HuH-7 (cell line): ENCODE measurements around the gene EHF.
A peak's percentile ranks its signal among the peaks of the same experiment; 100 is the strongest.
"Not testable (repeated sequence)": the region's sequence is repeated elsewhere in the genome, so short reads cannot be mapped to it uniquely, and the experiment has no call there.

Source experiments
- DNase-seq: peaks from one replicate; pipeline ENCODE4 v3.0.0; 2011; ENCODE audit warnings: low spot score

EHF gene

DNA sequence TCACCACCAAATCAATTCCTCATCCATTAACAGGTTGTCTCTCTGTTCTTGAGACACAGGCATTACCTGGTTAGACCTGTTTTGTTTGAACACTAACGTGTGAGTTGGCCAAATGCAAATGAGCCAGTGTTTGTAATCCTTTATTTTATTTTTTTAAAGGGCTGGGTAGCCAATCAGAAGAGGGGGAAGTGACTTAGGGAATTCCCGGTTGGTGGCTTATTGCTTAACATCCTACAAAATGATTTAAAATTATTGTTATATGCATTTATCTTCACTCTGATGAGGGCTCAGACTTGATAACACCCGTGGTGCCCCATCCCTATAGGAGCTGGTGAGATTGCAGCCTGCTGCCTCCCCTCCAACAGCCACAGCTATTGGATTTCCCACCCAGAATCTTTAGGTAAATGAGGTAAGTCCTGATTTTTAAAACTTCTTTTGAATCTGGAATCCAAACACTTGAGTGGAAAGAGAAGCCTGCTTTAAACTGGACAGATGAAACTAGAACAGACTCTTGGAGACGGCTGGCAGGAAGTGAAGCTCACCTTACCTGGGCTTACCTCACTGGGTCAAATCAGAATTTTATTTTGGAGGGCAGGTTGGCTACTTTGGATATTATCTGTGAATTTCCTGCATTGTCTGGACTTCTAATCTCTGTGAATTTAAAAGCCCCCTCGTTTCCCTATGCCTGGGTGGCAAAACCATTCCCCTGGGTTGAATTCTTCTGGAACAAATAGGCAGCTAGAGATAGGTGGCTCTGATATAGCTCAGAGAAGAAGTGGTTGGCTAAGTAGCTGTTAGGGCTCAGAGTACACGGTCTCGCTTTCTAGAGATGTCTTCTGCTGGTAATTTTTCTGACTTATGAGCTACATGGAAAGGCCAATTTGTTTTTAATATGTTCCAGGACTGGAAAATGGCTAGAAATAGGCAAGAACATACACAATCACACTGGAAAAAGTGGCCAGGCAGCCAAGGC is at the start of gene EHF:
Gene EHF (plus strand): TSS at position 274 of the 973 bp plus-strand sequence. CDS start 21,538 bp downstream, outside the sequence.
- no peak for DNase-seq

DNA sequence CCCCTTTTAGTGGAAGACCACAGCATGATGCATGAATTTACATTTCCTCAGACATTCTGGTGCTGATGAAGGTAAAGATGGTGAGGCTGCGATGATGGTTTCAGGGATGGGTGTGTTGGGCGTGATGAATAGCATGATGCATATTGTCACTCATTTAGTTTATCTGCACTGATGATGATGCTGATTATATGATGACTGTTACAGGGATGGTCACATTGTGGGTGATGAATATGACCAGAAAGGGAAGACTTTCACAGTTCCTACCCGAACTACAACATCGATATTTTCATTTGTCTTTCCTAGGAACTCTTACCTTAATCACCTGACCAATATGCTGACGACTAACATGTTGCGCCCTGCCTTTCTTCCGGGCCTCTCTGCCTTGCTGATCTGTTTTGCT is 47.4 kb upstream of the EHF start:
- DNase-seq = no peak

DNA sequence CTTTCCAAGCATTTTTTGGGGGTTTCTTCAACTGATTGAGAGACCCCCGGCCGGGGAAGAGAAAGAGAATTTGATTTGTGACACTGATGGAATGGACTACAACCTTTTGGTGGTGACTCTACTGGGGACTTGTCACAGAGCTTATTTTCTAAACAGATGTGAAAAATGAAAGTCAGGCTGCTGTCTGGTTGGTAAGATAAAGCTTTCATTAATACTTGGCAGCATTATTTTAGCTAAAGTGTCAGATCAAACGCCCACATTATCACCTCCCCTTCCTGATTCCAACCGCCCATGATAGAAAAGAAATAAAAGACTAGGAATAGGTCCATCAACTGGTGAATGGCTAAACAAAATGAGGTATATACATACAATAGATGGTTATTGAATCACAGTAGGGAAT is 45.6 kb upstream of the EHF start:
- no peak for DNase-seq

DNA sequence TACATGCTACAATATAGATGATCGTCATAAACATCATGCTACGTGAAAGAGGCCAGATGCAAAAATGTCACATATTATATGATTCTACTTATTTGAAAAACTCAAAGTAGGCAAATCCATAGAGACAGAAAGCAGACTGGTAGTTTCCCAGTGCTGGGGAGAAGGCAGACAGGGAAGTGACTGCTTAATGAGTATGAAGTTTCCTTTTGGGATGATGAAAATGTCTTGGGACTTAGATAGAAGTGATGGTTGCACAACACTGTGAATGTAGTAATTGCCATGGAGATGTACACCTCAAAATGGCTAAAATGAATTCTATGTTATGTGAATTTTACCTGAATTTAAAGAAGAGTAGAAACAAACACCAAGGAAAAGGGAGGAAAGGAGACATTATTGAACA is 45.2 kb upstream of the EHF start:
- no peak for DNase-seq

DNA sequence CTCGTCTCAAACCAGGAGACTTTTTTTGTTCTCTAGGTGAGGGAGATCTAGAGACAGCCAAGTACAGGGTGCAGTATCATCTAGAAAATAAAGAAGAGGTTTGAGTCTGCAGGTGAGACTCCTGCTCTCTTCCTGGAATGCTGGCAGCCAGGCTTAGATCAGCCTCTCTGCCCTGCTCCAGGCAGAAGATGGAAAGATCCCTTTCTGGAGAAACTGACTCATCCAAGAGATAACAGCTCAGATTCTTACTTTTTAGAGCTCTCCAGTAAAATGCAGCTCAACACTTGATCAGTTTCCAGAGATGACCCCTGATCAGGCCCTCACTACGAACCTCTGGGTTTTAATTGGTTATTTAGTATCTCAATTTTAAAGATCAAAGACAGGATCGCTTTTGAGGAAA is 44.6 kb upstream of the EHF start:
- no peak for DNase-seq

DNA sequence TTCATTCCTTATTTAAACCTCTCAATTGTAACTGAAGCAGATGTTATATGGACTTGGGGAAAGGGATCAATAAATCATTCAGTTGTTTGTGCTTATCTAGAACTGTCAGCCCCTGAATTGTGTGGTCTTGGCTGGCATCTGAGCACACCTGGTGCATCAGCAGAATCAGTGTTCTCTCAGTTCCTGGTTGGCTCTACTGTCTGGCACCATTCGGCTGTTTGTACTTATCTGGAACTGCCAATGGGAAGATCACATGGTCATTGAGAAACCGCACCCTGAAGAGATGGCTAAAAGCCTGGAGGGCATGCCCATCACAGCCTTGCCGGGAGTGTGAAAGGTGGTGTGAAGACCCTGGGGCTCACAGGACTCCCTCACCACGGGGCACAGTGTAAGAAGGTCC is 37.1 kb upstream of the EHF start:
- DNase-seq = no peak

DNA sequence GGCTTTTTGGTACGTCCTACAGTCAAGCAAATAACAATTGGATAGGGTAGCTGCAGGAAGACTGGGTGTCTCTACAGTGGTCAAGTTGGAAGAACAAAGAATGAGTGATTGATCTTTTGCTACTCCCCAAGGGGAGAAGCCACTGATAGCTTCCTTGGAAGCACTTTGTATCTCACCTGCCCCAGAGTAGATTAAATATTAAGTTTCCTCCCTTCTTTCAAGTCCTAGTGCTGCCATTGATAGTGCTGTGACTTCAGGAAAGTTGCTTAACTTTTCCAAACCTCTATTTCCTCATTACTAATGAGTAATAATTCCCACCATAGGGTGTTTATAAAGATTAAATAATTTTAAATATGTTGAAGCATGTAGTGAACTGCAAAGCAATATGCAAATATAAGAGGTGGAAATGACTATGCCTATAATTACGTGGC is 35.6 kb upstream of the EHF start:
- no peak for DNase-seq

DNA sequence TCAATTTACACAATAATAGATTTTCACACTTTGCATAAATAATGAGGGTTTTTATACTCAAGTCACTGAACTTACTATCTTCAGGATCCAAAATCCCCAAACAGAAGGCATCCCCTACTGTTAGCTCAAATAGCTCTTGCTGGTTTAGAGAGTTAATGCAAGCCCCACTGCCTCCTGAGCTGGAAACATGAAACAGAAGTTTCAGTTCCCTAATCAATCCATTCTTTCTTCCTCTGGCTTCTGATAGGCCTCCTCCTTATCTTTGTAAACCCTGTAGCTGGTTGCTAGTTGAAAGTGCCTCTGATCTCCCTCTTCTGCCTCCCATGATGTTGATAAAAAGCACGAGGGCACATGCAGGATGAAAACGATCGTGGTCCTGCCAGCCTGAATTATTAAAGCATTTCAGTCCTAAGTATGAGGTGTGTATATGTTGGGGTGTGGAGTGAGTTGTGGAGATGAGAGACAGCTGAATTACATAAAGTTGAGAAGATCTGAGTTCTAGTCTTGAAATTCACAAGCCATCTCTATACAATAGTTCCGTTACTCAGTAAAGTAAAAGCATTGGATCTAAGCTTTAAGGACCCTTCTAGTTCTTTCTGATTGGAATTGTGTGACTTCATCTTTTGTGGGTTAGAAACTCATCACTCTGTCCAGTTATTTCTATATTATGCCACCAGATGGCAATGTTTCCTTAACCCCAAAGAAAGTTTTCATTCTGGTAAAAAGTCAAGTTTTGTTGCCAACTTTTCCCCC is 35.0 kb upstream of the EHF start:
- DNase-seq = peak; percentile 23

DNA sequence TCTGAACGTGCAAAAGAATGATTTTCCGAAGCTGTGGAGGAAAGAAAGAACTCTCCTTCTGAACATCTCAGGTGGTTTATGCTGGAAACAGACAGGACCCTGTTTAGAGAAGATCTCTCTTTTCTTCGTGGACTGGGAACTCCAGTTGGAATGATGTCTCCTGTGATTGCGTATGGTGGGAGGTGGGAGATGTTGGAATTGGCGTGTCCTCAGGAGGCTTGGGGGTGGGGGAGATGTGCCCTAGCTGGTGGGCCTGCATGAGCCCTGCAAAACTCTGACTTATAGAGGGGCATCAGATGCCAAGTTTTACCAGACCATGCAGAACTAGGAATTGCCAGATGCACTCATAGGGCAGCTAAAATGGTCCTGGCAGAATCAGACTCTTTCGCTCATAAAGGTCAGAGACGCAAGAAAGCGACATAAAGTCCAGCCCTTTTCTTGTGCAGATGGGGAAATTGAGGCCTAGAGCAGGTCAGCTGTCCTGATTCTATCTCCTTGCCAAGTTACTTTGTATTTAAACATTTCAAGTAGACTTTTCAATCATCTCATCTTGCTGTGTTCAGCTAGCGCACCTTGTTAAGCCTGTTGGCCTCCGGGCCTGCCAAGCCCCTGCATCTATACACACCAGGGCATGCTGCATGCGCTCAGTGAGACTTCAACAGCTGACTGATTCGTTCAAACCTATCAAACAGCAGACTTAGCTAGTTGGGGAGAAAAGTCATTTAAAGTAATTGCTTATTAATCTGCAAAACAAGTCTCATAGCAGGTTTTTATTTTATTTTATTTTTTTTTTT is 34.2 kb upstream of the EHF start:
- no peak for DNase-seq

DNA sequence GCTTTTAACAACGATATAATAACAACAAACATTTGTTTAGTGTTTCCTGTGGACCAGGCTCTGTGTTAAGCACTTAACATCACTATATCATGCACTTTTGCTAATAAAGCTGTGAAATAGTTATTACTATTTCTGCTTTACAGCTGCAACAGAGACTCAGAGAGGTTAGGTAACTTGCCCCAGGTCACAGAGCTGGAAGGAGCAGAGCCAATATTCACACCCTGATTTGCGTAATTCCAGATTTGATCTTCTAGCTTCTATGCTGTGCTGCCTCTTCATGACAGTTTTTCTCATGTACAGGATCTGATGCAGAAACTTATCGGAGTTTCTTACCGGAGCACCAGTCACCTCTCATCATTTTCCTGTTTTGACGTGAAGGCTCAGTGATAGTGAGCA is 33.6 kb upstream of the EHF start:
- DNase-seq = no peak

DNA sequence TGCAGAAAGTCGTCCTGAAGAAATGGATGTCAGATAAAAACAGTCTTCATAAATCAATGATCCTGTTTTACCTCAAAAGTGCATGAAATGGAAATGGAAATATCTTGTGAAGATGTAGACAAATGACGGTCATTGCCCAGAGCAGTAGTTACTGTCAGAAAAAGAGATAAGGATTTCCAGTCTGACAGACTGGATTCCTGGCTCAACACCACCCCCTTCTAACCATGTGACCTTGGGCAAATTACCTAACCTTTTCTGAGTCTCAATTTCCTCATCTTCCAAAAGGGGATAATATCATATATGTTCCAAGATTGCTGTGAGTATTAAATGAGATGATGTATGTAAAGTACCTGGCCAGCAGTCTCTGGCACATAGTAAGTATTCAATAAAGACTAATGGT is 32.9 kb upstream of the EHF start:
- no peak for DNase-seq

DNA sequence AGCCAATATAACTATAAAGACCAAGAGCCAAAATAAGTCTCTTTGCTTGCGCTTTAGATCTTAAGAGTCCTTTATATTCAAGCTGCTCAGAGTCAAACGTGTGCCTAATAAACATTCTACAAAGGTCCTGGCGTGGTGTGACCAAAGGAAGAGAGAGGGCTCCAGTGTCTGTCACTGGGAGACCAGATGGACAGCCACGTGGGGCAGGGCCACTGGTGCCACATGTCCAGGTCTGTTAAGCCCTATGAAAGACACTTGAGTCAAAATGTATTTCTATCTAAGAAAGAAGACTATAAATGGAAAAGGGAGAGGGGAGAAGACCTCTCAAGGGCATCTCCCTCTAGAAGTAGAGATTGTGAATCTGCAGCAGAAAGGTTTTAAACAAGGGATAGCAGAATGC is 32.2 kb upstream of the EHF start:
- DNase-seq = no peak

DNA sequence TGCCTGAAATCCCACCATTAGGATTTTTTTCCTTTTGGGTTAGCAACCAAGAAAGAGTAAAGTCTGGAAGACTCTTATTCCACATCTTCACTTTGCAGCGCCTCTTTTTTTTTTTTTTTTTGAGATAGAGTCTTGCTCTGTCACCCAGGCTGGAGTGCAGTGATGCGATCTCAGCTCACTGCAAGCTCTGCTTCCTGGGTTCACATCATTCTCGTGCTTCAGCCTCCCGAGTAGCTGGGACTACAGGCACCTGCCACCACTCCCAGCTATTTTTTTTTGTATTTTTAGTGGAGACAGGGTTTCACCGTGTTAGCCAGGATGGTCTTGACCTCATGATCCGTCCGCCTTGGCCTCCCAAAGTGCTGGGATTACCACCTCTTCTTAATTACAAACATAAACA is 31.7 kb upstream of the EHF start:
- DNase-seq = not testable (repeated sequence)

DNA sequence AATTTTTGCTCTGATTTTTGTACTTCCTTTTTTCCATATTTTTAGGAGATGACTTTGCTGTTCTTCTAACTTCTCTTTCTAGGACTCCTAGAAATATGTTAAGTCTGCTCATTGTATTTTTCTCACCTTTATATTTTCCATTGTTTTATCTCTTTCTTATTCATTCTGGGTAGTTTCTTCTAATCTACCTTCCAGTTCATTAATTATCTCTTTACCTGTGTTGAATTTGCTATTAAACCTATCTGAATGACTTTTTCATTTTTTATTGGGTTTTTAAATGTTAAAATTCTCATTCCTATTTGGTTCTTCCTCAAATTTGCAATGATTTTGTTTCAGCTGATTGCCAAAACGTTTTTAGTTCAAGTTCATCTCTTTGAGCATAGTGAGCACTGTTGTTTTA is 27.8 kb upstream of the EHF start:
- no peak for DNase-seq

DNA sequence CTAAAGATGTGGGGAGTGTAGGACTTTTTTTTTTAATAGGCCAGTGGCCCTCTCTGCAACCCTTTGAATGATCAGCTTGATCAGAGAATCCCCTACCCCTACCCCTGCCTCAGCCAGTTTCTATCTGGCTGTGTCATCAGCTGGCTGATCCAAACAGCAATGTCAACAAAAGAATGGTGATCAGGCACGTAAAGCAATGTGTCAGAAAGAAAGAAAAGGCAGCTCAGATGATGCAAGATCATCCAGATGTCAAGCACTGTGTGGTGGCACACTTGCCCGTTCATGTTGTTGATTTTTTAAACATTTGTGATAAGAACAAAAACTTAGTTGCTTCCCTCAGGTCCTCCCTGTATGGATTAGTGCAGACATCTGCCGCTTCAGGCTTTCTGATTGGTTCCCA is 26.3 kb upstream of the EHF start:
- no peak for DNase-seq

DNA sequence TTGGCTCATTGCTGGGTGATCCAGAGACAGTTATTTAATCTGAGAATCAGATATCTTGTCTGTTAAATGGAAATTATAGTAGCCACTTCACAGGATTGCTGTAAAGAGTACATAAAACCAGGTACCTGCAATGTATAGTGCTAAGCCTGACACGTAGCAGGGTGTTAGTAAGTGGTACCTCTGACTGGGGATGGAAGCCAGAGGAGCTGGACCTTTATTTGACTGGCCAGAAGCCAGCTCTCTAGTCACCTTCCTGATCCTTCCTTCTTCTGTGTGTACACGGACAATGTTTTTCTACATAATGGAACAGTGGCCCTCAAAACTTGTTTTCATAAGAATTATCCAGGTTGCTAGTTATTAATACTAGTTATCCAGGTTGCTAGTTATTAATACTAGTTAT is 25.5 kb upstream of the EHF start:
- DNase-seq = no peak

DNA sequence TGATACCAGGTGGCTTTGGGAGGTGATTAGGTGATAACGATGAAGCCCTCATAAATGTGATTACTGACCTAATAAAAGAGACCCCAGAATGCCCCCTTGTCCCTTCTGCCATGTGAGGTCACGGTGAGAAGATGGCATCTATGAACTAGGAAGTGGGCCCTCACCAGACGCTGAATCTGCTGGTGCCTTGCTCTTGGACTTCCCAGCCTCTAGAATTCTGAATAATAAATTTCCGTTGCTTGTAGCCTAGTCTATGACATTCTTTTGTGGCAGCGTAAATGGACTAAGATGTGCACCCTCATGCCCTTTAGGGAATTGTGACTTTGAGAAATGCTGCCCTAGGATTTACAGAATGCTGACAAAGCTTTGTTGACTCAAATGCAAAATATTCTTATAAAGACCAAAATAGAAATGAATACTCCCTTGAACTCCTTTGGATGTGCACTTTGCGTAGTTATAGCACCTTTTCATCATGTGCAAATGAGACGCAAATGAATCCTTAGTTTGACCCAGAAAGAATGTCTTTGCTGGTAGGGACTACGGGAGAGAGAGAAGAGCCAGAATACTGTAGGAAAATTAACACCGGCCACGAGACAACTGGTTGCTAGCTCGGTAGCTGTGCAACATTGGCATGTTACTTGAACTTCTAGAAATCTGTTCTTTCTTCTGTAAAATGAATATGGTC is 24.8 kb upstream of the EHF start:
- no peak for DNase-seq

DNA sequence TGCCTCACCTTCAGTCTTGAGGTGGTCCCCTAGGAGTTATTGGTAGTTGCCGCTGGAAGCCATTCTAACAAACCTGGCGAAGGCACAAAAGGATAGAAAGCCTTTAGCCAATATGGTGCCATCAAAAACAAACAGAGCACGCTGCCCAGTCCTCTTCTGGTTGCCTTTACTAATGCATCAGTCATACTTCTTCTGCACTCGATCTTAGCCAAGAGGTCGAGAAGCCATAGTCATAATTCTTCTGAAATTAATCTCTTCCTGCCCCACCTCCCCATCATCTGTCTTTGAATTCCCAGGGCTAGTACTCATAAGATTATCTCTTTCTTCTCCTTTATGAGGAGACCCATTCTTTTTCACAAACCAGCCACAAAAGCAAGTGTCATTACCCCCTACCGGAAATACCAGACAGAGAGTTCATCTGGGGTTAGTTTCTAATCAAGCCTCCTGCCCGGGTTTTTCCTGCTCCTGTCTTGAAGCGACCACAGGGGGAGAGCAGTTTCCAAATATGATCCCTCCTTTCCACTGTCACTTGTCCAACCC is 21.4 kb upstream of the EHF start:
- peak; percentile 12 for DNase-seq

DNA sequence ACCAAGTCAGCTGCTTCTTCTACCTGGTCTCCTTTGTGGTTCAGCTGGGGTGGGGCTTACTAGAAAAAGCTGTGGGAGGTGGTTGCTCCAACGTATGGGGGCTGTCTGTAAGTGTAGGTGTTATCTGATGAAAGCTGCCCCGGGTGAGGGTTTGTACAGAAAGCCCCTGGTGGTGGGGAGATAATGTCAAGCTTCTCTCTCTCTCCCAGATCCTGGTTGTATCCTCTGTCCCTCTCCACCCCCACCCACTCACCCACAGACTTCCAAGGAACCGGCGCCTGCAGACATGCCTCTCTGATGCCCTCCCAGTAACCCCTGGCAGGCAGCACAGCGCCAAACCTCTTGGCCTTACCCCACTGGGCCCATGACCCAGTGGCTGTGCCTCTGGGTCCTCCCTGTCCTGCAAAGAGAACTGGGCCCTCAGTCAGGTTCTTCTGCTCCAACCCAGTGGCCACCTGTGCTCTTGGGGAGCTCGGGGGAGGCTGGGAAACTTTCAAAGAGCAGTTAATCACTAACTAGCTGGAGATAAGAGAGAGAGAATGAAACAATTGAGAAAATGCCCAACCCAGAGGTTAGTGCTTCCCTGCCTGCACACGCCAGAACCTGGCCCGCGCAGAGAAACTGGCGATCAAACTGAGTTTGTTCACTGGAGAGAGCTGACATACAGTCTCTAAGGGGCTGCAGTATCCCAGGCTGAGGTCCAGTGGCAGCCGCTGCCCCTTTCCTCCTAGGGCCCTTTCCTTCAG is 20.4 kb upstream of the EHF start:
- peak; percentile 42 for DNase-seq

DNA sequence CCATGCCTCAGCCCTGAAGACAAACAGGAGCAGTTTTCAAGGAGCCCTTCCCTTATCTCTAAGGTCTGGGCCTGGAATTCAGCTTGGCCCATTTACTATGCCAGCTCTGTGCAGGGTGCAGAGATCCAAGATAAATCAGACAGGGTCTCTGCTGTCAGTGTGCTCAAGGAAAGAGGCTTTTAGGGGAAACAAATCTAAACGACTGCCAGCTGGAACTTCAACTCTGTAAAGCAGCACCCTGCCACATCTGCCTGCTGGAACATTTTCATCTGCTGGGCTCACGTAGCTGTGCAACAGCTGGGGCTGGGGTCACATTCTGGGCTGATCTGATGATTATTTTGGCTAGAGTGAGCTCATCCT is 19.8 kb upstream of the EHF start:
- no peak for DNase-seq

DNA sequence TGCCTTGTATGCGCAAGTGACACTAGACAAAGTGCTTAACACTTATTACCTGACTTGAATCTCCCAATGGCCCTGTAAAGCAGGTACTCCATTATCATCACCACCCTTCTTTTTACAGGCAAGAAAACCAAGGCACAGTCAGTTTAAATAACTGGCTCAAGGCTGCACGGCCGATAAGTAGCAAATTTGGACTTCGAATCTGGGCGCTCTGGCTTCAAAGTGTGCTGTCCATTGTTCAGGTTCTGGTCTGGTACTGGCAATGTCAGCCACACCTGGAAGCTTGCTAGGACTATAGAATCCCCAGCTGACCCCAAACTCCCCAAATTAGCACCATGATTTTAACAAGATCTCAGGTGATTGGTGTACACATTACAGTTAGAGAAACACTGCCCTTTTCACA is 19.3 kb upstream of the EHF start:
- DNase-seq = no peak
